Hepatocyte (in vitro differentiated cells): ENCODE results near the gene PSMA3.

Source experiments
- EZH2 ChIP-seq: fragments of 200-600 bp; sonication (generic); IDR thresholded peaks from 2 replicates; pipeline ENCODE4 v1.6.1; 2016; ENCODE audit warnings: antibody characterized with exemption, mild to moderate bottlenecking, borderline replicate concordance
- EZH2phosphoT487 ChIP-seq: fragments of 200-600 bp; sonication (generic); IDR thresholded peaks from one replicate; pipeline ENCODE4 v1.6.1; 2018; ENCODE audit warnings: antibody characterized with exemption, mild to moderate bottlenecking, low read depth, moderate library complexity; ENCODE audit not compliant: unreplicated experiment, severe bottlenecking
- TF ChIP-seq, protein P1 (sequence below): fragments of 200-600 bp; sonication (generic); IDR thresholded peaks from 2 replicates; pipeline ENCODE4 v1.5.1; 2016; ENCODE audit warnings: antibody characterized with exemption, mild to moderate bottlenecking; ENCODE audit not compliant: poor library complexity

DNA sequence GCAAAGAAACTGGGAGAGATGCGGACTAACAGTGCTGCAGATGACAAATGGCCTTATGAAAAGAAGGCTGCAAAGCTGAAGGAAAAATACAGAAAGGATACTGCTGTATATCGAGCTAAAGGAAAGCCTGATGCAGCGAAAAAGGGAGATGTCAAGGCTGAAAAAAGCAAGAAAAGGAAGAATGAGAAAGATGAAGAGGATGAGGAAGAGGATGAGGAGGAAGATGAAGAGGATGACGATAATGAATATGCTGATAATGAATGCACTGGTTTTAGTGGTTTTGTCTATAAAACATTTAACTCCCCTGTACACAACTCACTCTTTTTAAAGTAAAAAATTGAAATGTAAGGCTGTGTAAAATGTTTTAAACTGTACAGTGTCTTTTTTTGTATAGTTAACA, 40.5 kb downstream of the PSMA3 start:
- TF ChIP-seq, protein P1, sequence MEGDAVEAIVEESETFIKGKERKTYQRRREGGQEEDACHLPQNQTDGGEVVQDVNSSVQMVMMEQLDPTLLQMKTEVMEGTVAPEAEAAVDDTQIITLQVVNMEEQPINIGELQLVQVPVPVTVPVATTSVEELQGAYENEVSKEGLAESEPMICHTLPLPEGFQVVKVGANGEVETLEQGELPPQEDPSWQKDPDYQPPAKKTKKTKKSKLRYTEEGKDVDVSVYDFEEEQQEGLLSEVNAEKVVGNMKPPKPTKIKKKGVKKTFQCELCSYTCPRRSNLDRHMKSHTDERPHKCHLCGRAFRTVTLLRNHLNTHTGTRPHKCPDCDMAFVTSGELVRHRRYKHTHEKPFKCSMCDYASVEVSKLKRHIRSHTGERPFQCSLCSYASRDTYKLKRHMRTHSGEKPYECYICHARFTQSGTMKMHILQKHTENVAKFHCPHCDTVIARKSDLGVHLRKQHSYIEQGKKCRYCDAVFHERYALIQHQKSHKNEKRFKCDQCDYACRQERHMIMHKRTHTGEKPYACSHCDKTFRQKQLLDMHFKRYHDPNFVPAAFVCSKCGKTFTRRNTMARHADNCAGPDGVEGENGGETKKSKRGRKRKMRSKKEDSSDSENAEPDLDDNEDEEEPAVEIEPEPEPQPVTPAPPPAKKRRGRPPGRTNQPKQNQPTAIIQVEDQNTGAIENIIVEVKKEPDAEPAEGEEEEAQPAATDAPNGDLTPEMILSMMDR = no peak
- TF ChIP-seq EZH2 = no peak
- TF ChIP-seq EZH2phosphoT487 = no peak
